Measurements from ENCODE around the gene SPSB3.

Gene SPSB3

GRCh38 chr16:1782408-1783264 lies at the start of gene SPSB3, which contains the start of gene NUBP2:
TSS of gene SPSB3 (minus strand) at chr16:1782571. CDS start at chr16:1781483, 1,088 bp downstream.
TSS of gene NUBP2 (plus strand) at chr16:1782960. CDS start at chr16:1783021, 61 bp downstream.
- peak; percentile 95 to 100 (median 100) for DNase-seq

GRCh38 chr16:1831186-1832075 lies 49.1 kb upstream of the SPSB3 start:
- no peak for DNase-seq

- no peak for DNase-seq
Observed at GRCh38 chr16:1830213-1830612, 47.8 kb upstream of the SPSB3 start.

GRCh38 chr16:1828645-1829410 lies 46.5 kb upstream of the SPSB3 start:
- DNase-seq: no peak

- peak; percentile 45 to 99 (median 92) for DNase-seq
Observed at GRCh38 chr16:1826691-1827573, 44.6 kb upstream of the SPSB3 start, which contains the start of the genes FAHD1 and HAGH. TSS of gene FAHD1 (plus strand) at chr16:1827206. CDS start at chr16:1827239, 33 bp downstream. TSS of gene HAGH (minus strand) at chr16:1826825. CDS start at chr16:1826787, 38 bp downstream.

GRCh38 chr16:1825864-1826690 lies 43.7 kb upstream of the SPSB3 start:
- peak in 15 of 58 donors; percentile 54 to 74 (median 59) for DNase-seq

GRCh38 chr16:1825381-1825863 lies 43.1 kb upstream of the SPSB3 start:
- DNase-seq: no peak

- peak in 43 of 58 donors; percentile 7 to 83 (median 34) for DNase-seq
Observed at GRCh38 chr16:1823821-1824220, 41.5 kb upstream of the SPSB3 start.

GRCh38 chr16:1822801-1823200 lies 40.4 kb upstream of the SPSB3 start:
- DNase-seq: no peak

- DNase-seq: no peak
Observed at GRCh38 chr16:1821861-1822611, 39.7 kb upstream of the SPSB3 start.

- DNase-seq: no peak
Observed at GRCh38 chr16:1820946-1821290, 38.5 kb upstream of the SPSB3 start.

GRCh38 chr16:1820096-1820945 lies 38.0 kb upstream of the SPSB3 start:
- no peak for DNase-seq

GRCh38 chr16:1819611-1820010 lies 37.2 kb upstream of the SPSB3 start:
- DNase-seq: no peak

- no peak for DNase-seq
Observed at GRCh38 chr16:1818873-1819525, 36.6 kb upstream of the SPSB3 start.

GRCh38 chr16:1818204-1818872 lies 36.0 kb upstream of the SPSB3 start:
- DNase-seq: no peak

- no peak for DNase-seq
Observed at GRCh38 chr16:1817716-1818115, 35.3 kb upstream of the SPSB3 start.
